Stimulated activated CD8-positive, alpha-beta memory T cell treated with anti-CD3 and anti-CD28 coated beads, Interleukin-7, amount 100 ng/mL, for 48 hours (primary cell): ENCODE results near the gene CHST10.
"Not testable (repeated sequence)": the region's sequence is repeated elsewhere in the genome, so short reads cannot be mapped to it uniquely, and the experiment has no call there.

Source experiments
- DNase-seq, 2 donors: peaks; one replicate each; pipeline ENCODE4 v3.0.0-alpha.2; 2020; ENCODE audit warnings: low read depth in 1 of 2; ENCODE audit errors: extremely low read depth in 1 of 2

The CHST10 gene, protein sequence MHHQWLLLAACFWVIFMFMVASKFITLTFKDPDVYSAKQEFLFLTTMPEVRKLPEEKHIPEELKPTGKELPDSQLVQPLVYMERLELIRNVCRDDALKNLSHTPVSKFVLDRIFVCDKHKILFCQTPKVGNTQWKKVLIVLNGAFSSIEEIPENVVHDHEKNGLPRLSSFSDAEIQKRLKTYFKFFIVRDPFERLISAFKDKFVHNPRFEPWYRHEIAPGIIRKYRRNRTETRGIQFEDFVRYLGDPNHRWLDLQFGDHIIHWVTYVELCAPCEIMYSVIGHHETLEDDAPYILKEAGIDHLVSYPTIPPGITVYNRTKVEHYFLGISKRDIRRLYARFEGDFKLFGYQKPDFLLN

DNA sequence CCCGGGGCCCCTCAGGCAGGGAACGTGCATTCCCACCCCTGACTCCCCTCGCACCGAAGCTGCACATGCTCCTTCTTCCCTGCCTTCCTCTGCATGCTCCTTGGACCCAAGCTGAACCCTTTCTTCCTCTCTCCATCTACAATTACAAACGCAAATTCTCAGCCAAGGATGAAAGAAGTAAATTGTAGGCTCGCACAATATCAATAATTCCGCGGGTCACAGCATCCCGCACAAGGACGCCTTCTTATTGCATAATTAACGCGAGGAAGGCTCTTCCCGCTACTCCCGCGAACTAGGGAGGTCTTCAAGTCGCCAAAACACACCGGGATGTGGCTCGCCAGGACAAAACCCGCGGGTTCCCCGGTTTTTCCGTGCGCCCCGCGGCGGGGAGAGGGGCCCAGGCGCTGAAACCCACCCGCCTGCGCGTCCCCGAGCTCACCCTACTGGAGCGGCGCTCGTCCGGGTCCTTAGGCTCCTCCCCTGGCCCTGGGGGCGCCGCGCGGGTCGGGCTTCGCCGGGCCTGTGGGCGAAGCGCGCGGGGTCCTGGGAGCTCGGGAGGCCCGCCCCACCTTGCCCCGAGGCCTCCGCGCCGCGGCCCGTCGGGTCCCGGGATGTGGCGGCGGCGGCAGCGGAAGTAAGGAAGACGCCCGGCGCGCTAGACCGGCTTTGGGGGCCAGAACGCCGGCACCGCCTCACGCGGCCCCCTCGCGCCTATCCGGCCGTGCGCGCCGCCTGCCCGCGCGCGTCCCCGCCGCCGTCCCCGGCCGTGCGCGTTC lies at the start of gene CHST10:
CHST10 (minus strand) TSS at position 734 of the 776 bp plus-strand sequence. CDS start 10,993 bp downstream, outside the sequence.
- DNase-seq = peak; percentile 39 to 46

DNA sequence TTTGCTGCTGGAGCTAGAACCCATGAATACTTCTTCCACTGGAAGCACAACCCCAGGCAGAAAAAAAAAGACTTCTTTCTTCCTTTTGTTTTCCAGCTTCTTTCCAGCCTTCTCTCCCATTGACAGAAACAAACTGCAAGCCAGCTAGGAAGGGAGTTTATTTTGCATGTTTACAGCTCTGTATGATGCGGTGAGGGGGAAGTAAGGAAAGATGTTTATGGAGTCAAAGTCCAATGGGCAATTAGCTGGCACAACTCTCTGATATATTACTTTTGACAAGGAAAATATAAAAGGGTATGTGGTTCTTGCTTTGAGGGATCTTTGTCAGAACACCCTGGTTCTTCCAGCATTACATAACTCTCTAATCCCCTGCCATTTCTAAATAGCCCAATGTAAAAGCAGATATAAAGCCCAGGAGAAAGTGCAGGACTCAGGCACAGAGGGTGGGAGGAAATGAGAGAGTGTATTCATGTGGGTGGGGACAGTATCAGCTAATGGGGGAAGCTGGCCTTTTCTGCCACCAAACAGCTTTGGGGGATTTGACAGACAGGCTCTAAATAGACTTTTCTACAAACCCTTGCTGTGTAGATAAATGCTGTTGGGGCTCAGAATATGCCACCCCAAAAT lies 43.5 kb upstream of the CHST10 start:
- no peak for DNase-seq

DNA sequence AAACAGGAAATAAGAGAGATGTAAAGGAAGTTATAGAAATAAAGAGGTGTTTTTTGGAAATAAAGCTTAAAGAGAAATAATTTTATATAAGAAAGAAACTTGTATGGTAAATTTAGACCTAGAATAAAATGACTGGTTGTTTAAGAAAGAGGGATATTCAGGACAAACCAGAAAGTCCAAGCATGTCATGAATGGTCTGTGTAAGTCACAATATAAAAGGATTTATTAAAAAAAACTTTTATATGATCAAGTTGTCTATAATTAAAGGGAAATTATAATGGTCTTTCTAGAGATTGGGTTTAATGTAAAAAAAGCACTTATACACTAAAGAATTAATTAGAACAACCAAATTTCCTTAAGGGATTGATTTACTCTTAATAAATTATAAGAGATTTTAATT lies 38.9 kb upstream of the CHST10 start:
- DNase-seq = not testable (repeated sequence)

DNA sequence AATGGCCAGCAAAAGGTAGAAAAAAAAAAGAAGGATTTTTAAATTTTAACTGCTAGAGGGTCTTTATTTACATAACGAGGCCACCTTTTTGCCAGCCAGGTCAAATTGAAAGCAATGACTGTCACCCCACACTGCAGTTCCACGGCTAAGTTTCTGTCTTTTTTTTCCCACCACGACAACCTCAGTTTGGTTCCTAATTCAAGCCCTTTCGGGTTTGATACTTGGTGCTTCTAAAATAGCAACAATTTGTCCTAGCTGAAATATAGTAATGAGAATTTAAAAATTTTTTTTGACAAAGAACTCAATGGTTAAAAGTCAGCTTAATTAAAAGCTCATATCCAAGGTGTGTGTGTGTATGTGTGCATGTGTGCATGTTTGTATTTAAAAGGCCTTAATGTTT lies 36.4 kb upstream of the CHST10 start:
- DNase-seq = no peak

DNA sequence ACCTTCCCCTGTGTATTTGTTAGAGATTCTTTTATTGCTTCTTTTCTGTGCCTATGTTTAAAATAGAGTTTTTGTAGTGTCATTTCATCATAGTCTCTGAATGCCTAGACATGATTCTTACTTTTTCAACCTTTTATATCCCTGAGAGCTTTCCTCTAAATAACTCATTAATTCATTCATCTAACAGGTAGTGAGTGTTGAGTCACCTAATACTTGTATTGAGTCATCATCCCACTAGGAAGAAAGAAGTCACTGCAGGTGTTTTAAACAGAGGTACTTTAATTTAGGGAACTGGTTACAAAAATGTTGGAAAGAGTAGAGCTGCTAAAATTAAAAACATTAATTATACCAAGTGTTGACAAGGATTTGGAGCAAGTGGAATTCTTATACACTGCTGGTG lies 34.3 kb upstream of the CHST10 start:
- no peak for DNase-seq

DNA sequence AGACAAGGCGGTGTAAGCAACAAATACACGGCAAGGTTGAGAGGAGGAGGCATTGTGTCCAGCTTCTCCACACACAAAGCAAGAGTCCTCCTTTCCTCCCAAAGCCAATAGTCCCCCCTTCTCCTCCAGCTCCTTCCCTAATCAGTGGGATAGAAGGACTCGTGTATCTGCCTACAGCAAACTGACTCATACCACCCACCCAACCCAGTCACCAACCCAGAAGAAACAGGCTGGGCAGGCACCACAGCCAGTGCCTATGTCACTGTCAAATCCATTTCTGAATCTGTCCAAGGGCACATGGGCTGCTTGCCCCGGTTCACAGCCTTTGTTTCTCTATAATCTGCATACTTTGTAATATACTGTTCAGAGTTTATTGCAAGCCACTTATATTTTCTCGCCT lies 33.6 kb upstream of the CHST10 start:
- DNase-seq = no peak

DNA sequence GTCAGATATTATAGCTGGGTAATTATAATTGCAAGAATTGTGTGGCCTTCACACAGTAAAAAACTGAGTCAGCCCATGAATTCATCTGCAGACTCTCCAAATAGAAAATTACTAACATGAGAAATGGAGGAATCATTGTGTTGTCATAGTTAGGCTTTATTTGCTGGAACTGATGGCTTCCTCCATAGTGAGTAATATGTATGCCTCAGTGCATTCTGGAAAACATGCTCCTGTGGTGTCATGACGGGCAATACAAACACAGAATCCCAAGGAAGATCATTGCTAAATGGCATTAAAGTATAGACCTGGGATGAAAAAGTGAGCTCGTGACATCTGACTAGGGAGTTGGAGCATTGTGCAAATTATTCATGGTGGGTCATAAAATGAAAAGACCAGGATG lies 29.2 kb upstream of the CHST10 start:
- DNase-seq = no peak

DNA sequence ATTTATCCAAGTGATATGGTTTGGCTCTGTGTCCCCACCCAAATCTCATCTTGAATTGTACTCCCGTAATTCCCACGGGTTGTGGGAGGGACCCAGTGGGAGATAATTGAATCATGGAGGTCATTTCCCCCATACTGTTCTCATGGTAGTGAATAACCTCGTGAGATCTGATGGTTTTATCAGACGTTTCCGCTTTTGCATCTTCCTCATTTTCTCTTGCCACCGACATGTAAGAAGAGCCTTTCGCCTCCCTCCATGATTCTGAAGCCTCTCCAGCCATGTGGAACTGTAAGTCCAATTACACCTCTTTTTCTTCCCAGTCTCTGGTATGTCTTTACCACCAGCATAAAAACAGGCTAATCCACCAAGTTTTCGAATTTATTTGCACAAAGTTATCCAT lies 20.3 kb upstream of the CHST10 start:
- no peak for DNase-seq

DNA sequence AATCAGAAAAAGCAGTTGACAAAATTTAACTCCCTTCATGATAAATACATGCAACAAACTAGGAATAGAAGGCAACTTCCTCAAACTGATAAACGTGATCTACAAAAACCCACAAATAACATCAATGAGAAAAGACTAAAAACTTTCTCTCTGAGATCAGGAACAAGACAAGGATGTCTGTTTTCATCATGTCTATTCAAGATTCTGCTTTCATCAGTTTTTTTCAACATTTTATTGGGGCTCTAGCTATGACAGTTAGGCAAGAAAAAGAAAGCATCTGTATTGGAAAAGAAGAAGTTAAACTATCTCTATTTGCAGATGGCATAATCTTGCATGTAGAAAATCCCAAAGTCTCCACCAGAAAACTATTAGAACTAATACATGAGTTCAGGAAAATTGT lies 12.3 kb upstream of the CHST10 start:
- DNase-seq = no peak

DNA sequence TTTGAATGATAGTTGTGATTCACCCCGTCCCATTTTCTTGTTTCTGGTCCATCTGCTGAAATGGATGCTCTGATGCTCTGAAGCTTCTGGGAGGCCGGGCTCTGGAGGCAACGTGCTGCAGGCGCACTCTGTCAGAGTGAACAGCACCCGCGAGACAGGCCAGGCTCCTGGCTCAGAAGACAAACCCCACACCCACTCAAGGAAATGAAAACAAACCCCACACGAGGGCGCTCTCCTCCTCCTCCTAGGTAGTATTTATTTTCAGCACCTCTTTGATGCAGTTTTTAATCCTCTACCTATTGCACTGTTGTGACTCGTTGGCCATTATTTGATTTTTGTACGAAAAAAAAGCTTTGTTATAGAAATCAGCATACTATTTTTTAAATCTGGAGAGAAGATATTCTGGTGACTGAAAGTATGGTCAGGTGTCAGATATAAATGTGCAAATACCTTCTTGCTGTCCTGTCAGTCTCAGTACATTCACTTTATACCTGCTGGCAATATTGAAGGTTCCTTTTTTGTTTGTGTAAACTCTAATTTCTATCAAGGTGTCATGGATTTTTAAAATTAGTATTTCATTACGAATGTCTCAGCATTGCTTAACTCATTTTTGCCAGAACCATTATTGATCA lies 10.3 kb upstream of the CHST10 start:
- peak; percentile 18 to 51 for DNase-seq

DNA sequence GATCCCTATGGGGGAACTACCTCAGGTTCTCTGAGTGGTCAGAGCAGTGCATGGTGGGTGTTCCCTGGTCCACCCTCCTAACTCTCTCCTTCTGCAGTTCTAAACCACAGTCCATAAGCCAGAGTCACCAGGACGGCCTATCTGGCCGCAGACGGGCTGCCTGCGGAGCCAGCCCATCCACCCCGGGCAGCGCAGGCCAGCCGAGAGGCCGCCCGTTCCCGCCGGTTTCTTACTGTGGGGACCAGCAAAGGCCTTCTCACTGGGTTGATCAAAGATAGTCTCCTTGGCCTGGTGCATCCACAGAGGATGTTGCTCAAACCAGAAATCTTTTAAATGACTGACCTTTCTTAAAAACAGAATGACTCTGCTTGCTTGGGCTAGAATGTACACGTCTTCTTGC lies 9.6 kb upstream of the CHST10 start:
- DNase-seq = no peak

DNA sequence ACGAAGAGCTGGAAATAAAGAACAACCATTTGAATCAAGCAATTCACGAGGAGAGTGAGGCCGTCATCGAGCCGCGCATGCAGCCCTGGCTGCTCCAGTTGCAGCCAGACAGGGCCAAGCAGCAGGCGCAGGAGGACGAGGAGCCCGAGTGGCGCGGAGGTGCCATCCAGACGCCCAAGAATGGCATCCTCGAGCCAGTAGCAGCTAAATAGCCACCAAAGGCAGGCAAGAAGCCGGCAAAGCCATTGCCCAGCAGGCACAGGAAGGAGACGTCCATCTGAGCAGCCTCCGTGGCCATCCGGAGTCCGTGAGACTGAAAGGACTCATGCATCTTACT lies 8.9 kb upstream of the CHST10 start:
- no peak for DNase-seq

DNA sequence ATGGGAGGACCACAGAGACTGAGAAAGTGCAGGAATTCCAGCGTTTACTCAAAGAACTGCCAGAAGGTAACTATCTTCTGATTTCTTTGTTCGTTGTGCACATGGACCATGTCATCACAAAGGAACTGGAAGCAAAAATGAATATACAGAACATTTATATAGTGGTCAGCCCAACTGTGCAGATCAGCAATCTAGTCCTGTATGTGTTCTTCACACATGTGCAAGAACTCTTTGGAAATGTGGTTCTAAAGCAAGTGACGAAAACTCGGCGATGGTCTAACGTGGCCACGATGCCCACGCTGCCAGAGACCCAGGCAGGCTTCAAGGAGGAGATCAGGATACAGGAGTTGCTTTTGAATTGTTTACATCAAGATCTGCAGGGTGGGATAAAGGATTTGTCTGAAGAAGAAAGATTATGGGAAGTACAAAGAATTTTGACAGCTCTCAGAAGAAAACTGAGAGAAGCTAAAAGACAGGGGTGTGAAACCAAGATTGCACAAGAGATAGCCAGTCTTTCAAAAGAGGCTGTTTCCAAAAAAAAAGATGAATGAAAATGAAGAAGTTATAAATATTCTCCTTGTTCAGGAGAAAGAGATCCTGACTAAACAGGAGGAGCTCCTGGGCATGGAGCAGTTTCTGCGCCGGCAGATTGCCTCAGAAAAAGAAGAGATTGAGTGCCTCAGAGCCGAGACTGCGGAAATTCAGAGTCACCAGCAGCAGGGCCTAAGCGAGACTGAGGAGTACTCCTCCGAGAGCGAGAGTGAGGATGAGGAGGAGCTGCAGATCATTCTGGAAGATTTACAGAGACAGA lies 8.3 kb upstream of the CHST10 start:
- DNase-seq = no peak

DNA sequence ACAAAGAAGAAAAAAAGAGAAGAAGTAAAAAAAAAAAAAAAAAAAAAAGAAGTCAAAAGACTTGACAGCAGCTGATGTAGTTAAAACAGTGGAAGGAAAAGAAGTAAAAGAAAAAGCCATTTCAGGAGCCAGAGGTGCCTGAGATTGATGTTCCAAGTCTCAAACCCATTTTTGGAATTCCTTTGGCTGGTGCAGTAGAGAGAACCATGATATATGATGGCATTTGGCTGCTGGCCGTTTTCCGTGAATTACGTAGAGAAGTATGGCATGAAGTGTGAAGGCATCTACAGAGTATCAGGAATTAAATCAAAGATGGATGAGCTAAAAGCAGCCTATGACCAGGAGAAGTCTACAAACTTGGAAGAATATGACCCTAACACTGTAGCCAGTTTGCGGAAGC lies 7.6 kb upstream of the CHST10 start:
- no peak for DNase-seq

DNA sequence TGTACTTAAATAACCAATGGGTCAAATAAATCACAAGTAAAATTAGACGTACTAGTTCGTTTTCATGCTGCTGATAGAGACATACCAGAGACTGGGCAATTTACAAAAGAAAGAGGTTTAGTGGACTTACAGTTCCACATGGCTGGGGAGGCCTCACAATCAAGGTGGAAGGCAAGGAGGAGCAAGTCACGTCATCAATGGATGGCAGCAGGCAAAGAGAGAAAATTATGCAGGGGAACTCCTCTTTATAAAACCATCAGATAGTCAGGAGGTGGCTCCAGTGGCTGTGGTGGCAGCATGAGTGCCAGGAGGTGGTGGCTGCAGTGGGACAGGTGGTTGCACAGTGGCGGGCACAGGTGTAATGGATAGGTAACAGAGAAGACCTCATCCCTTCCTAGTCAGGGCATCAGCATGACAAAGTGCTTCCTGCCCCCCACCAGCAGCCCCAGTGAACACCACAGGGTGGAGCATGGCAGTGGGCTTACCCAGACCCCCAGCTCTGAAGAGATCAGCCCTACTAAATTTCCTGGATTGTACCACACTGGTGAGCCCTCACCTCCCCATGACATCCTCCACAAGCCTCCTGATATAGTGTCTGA lies 6.9 kb upstream of the CHST10 start:
- DNase-seq = no peak

DNA sequence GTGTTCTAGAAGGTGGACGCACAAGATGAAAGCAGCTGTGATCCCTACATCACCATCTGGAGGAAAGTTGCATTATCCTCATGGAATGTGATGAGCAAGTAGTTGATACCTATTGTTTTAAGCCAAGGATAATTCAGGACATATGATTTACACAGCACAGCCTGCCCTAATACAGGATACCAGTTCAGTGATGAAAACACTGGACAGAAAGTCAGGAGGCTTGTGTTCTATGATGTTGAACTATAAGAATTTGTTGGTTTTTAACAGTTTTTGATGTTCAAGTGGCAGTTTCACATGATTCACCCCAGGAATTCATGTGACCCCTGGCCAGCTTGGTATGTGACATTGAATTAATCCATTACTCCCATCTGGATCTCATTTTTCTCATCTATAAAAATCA lies 6.2 kb upstream of the CHST10 start:
- DNase-seq = no peak

DNA sequence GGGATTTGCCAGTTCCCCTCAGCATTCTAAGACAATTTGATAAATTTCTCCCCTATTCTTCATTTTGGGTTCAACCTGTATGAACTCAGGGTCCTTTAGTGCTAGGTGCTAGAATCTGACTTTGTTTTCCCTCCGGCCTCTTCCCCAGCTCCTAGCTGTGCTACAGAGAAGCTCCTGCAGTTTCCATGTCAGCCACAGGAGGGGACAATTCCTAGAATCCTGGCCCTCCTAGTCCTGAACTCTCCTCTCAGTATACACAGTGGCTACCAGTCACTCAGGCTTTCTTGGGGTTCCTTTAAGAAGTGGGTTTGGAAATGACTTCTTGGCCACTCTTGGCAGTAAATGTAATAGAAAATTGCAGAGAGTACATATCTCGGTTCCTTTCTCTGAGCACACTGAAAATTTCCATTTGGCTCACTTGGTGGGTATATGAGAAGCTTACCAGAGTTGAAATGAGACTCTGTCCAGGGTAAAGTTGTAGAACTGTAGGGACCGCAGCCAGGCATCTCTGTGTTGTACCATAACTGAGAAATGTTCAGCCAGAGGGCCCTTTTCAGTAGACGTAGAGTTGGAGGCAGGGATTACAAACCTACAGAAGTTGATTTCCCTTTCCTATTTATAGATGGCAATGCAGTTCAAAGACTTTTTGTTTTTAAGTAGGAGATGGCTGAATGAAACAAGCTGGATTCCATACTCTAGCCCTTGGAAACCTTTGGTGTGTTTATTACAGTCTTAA lies 5.0 kb upstream of the CHST10 start:
- DNase-seq = no peak

DNA sequence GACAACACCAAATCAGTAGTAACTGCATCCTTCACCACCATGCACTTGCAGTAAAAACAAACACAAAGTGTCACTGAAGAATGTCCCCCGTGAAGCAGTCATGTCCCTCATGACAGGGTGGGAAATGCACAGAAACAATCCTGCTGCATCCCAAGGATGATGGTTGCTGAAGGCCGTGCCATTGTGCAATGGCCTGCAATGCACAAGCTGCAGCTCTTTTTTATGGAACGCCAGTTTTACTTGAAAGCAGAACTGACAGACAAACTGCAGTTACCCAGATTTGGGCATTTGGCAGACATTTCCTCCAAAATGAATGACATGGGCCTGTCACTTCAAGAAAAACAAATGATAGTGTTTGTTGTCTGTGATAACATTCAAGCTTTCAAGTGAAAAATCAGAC lies 2.4 kb upstream of the CHST10 start:
- DNase-seq = no peak

DNA sequence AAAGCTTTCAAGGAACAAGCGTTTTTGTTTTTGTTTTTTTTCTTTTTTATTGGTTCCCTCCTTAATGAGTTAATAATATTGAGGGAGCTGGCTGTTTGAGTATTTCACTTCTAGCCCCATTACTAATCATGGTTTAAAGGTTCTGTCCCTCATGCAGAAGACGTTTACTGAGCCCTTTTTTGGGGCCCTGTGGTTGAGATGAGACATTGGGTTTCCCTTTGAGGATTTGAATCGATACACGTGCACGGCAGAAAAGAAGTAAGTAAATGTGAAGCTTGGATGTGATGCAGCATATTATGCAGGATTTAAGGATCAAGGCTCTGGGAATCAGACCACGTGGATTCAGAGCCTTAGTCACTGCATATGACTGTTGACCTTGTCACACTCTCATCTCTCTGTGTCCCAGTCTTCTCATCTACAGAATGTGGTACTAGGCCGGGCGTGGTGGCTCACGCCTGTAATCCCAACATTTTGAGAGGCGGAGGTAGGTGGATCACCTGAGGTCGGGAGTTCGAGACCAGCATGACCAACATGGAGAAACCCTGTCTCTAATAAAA lies 1.0 kb upstream of the CHST10 start:
- no peak for DNase-seq
